Measurements from ENCODE around the gene FEZF1.

The FEZF1 gene

DNA sequence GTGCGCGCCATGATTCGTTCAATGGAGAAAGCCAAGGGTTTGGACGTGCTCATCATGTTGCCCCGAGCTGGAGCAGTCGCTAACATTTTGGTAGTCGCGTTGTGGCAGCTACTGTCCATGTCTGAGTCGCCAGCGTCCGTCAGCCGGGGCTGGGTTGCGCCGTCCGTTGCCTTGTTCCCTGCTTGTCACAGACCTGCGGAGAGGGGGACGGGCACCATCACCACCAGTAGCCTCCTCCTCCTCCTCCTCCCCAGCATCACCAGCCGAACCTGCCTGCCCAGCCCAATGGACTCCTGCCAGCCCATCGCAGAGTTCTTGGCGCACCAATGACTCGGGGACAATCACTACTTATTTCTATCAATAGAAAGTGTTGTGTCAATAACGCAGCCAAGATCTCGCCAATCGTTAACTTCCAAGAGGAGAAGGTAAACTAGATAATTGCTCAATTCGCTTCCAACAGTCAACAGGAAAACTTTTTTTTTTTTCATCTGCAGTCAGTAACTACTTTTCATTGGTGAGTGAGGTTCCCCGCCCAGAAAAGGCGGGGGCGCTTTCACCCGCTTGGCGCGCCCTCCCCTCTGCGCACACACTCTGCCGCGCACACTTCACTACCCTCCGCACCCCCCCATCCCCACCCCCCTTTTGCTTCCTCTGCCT lies at the start of gene FEZF1:
TSS of gene FEZF1 (minus strand) at position 432 of the 657 bp plus-strand sequence. CDS start at position 119, 313 bp downstream.
- Mint-ChIP-seq H3K9me3 (peaks cover under 1% of the 10 kb centered on the region), H3K4me3 (no peak within 1 kb of the TSS), H3K27ac (no peak within 1 kb of the TSS), H3K27me3 (peaks cover 83% of the 10 kb centered on the region), H3K4me1 (ENCODE audit: low read depth) (no peaks in the 10 kb centered on the region), H3K36me3 (ENCODE audit: low read depth) (peaks cover 13% of the 10 kb centered on the region)

DNA sequence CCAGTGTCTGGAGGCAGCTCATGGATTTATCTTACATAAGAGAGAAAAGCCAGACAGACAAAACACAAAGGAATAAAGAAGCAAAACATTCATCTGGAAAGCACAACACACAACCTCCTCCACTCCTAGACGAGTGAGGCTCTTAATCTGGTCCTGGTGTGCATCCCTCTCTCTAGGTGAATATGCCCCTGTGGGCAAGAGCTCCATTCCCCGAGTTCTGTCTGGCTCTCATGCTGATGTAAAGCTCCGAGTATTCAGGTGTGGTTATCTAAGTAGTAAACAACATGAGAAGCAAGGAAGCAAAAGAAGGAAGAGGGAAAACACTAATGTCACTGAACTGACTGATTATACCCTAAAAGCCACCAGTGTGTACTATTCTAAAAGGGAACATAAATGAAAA lies 47.9 kb upstream of the FEZF1 start:
- H3K4me3 Mint-ChIP-seq, result no peak overlapping the region
- peaks cover 7% of the 10 kb centered on the region for H3K9me3 Mint-ChIP-seq
- H3K36me3 Mint-ChIP-seq (ENCODE audit: low read depth), result no peaks in the 10 kb centered on the region
- H3K27me3 Mint-ChIP-seq, result no peaks in the 10 kb centered on the region
- no peak overlapping the region for H3K27ac Mint-ChIP-seq
- H3K4me1 Mint-ChIP-seq (ENCODE audit: low read depth), result no peaks in the 10 kb centered on the region

DNA sequence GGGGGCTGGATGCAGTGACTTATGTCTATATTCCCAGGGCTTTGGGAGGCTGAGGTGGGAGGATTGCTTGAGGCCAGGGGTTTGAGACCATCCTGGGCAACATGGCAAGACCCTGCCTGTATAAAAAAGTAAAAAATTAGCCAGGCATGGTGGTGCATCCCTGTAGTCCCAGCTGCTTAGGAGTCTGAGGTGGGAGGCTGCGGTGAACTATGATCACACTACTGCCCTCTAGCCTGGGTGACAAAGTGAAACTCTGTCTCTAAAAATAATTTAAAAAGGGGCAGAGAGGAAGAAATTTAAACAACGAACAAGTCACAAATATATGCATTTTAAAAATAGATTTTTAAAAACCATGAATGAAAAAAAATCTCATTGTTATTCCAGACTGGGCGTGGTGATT lies 46.2 kb upstream of the FEZF1 start:
- Mint-ChIP-seq H3K27ac (no peak overlapping the region), H3K27me3 (no peaks in the 10 kb centered on the region), H3K9me3 (peaks cover 3% of the 10 kb centered on the region), H3K4me3 (no peak overlapping the region), H3K36me3 (ENCODE audit: low read depth) (no peaks in the 10 kb centered on the region), H3K4me1 (ENCODE audit: low read depth) (no peaks in the 10 kb centered on the region)

DNA sequence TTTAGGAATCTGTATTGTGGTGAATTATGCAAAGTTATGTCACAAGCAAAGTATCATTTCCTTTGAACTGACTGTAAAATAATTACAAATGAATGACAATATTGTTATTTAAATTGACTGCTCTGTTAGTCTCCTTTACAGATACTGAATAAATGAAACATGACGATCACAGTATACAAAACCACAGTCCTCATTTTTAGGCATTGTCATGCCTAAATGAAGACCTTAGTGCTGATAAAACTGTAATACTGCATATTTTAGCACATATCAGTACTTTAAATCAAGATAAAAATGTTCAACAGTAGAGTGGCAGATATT lies 39.7 kb upstream of the FEZF1 start:
- no peaks in the 10 kb centered on the region for H3K4me1 Mint-ChIP-seq (ENCODE audit: low read depth)
- no peak overlapping the region for H3K27ac Mint-ChIP-seq
- H3K4me3 Mint-ChIP-seq, result no peak overlapping the region
- H3K9me3 Mint-ChIP-seq, result peaks cover 3% of the 10 kb centered on the region
- no peaks in the 10 kb centered on the region for H3K36me3 Mint-ChIP-seq (ENCODE audit: low read depth)
- no peaks in the 10 kb centered on the region for H3K27me3 Mint-ChIP-seq

DNA sequence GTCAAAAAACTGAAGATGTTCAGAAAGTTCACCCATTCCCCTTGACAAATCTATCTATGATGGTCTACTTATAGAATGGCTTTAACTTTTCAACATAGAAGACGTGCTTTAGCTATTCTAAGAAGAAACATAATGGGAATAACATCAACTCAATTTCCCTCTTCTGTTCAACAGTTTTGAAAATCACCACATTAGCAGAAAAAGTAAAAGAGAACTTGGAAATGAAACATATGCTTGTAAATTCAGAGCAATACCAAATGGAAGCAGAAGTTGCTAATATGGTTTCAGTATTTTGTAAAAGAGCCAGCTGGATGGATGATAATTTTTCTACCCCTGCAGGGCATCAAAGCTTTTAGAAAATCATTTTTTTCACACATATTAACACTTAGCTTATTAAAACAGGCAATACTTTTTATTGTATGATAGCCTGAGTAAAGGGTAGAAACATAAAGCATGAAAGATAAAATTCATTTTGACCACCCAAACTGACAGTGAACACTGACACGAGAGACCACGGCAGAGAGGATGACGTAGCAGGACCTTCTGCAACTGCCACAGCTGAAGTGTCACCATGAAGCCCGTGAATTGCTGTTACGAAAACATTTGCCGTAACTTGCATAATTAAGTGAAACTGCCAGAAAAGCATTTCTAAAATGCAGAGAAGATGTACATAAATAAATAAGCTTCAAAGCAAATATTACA lies 39.2 kb upstream of the FEZF1 start:
- Mint-ChIP-seq H3K27me3 (no peaks in the 10 kb centered on the region), H3K4me1 (ENCODE audit: low read depth) (no peaks in the 10 kb centered on the region), H3K9me3 (peaks cover 3% of the 10 kb centered on the region), H3K27ac (no peak overlapping the region), H3K4me3 (no peak overlapping the region), H3K36me3 (ENCODE audit: low read depth) (no peaks in the 10 kb centered on the region)

DNA sequence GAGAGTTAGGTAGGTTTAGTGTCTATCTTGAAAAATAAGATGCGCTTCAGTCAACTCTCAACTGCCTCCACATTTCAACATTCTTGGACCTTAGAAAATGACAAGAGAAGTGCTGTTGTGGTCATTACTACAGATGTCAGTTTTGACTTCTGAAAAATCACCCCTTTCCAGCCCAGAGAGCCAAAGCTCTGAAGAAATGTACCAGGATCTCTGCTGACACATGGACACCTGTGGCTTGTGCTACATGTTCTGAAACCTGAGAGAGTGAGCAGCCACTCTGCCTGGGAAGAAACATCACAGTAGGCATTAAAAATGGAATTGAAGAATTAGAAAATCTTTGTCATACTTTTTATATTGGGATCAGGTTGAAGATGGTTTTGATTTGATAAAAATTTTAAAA lies 35.9 kb upstream of the FEZF1 start:
- Mint-ChIP-seq H3K4me3 (no peak overlapping the region), H3K9me3 (peaks cover 3% of the 10 kb centered on the region), H3K27me3 (no peaks in the 10 kb centered on the region), H3K4me1 (ENCODE audit: low read depth) (no peaks in the 10 kb centered on the region), H3K27ac (no peak overlapping the region), H3K36me3 (ENCODE audit: low read depth) (no peaks in the 10 kb centered on the region)

DNA sequence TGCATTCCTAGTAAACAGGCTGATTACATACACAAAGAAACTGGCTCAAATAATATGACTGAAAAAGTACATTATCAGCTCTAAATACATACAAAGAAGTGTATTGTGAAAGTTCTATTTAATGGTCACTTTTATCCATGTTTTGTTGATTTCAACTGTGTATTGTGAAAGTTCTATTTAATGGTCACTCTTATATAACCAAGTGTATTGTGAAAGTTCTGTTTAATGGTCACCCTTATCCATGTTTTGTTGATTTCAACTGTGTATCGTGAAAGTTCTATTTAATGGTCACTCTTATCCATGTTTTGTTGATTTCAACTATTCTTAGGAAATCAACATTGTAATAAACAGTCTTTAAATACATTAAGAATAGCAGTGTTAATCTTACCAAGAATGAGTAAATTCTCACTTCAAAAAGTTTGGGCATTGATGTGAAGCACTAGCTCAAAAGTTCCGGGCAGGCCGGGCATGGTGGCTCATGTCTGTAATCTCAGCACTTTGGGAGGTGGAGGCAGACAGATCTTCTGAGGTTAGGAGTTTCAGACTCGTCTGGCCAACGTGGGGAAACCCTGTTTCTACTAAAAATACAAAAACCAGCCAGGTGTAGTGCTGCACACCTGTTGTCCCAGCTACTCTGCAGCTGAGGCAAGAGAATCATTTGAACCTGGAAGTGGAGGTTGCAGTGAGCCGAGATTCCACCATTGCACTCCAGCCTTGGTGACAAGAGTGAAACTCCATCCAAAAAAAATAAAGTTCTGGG lies 34.8 kb upstream of the FEZF1 start:
- Mint-ChIP-seq H3K9me3 (peaks cover 1% of the 10 kb centered on the region), H3K27ac (no peak overlapping the region), H3K4me1 (ENCODE audit: low read depth) (no peaks in the 10 kb centered on the region), H3K36me3 (ENCODE audit: low read depth) (no peaks in the 10 kb centered on the region), H3K4me3 (no peak overlapping the region), H3K27me3 (no peaks in the 10 kb centered on the region)

DNA sequence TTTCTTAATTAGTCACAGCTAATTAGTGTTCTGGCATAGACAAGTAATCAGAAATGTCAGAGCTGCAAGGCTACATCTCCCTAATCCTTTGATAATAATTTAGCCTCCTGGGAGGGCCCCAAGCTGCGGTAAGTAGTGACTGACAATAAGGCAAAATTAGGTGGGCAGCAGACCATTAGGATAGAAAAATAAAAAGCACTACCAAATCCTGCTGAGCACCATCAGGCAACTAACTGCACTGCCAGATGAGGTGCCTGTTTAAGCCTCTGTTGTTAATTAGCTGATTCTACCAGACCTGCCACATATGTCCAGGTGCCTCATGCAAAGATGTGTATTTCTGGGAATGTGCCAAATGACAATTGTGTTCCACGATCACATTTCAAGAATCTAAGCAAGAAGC lies 32.5 kb upstream of the FEZF1 start:
- no peak overlapping the region for H3K27ac Mint-ChIP-seq
- no peaks in the 10 kb centered on the region for H3K36me3 Mint-ChIP-seq (ENCODE audit: low read depth)
- H3K4me1 Mint-ChIP-seq (ENCODE audit: low read depth), result no peaks in the 10 kb centered on the region
- no peaks in the 10 kb centered on the region for H3K27me3 Mint-ChIP-seq
- H3K4me3 Mint-ChIP-seq, result no peak overlapping the region
- no peaks in the 10 kb centered on the region for H3K9me3 Mint-ChIP-seq

DNA sequence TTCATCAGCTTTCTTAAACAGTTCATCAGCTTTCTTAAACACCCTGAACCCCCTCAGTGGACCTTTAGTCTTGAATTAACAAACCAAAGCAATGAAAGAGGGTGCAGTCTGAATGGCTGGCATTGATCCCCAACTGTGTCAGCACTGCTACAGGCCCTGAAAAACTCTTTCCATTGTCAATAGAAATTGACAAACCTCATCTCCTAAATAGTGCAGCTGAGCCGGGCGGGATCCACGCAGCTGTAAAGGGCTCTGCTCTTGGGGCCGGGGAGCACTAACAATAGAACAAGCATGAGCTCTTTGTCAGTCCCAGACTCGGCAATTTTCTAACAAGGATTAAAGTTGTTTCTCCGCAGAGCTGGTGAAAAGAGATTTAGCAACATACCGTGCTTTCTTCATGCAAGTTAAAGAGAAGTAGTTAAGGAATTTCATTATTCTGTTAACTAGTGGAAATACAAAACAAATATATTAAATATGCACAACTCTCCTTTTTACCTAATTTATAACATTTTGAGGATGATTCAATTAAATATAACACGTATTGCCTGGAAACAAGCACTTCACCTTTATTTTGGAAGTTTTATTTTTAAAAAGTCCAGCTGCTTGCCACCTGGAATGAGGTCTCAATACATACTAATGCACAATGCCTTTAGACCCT lies 24.7 kb upstream of the FEZF1 start:
- Mint-ChIP-seq H3K4me1 (ENCODE audit: low read depth) (no peaks in the 10 kb centered on the region), H3K36me3 (ENCODE audit: low read depth) (no peaks in the 10 kb centered on the region), H3K27ac (no peak overlapping the region), H3K27me3 (no peaks in the 10 kb centered on the region), H3K4me3 (no peak overlapping the region), H3K9me3 (no peaks in the 10 kb centered on the region)

DNA sequence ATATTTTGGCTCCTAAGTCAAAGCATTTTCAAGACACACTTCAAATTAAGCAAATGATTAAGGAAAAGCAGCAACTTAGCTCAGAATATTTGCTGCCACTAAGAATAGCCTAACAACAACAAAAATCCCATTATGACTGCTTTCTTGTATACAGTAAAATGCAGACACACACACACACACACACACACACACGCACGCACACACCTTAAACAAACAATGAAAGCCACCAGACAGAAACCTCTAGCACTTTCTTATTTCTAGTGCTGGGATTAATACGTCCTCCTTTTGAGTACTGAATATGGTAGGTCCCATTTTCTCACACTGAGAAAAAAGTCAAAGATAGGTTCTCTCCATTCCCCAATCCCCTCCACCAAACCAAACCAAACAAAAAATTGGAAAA lies 23.4 kb upstream of the FEZF1 start:
- no peaks in the 10 kb centered on the region for H3K27me3 Mint-ChIP-seq
- no peaks in the 10 kb centered on the region for H3K9me3 Mint-ChIP-seq
- H3K4me3 Mint-ChIP-seq, result no peak overlapping the region
- H3K4me1 Mint-ChIP-seq (ENCODE audit: low read depth), result no peaks in the 10 kb centered on the region
- no peaks in the 10 kb centered on the region for H3K36me3 Mint-ChIP-seq (ENCODE audit: low read depth)
- no peak overlapping the region for H3K27ac Mint-ChIP-seq

DNA sequence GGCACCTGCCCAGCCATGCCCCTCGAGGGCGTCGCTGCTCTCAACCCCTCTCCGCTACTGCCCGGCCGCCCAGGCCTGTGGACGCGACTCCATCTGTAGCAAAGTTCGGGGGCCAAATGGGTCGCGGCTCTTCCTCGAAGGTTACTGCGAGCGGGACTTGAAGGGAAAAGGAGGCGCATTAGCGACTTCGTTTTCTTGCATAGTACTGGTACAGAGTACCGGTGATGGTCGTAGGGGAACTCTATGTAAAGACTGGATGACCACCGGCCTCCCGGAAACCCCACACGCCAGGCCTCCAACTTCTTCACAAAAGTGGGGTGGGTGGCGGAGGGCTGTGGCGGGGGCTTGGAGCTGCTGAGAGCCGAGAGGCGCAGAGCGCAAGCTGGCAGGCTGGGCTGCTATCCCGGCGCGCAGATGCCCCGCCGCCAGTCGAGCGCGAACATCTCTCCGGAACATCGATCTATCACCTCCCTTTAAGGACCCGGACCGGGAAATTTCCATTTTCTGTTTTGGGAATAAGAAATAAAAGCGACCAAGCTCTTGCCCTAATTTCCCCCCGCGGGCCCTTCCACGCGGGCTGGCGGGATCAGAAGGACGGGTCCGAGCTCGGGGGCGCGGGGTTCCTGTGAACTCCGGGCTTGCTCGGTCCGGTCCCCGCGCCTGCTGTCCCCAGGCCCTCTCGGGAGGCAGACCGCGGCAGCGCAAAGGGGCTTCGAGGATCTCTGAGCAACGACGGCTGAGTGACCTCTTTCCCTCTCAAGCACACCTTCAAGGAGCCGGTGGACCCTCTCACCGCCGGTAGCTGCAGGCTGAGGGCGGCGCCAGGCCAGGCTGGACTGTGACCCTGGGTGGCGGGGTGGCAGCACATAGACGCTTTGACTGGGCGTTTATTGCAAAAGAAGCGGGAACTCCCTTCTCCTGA lies 12.2 kb upstream of the FEZF1 start:
- H3K27ac Mint-ChIP-seq, result no peak overlapping the region
- peaks cover 63% of the 10 kb centered on the region for H3K27me3 Mint-ChIP-seq
- no peaks in the 10 kb centered on the region for H3K4me1 Mint-ChIP-seq (ENCODE audit: low read depth)
- H3K9me3 Mint-ChIP-seq, result peaks cover 10% of the 10 kb centered on the region
- H3K4me3 Mint-ChIP-seq, result no peak overlapping the region
- no peaks in the 10 kb centered on the region for H3K36me3 Mint-ChIP-seq (ENCODE audit: low read depth)

DNA sequence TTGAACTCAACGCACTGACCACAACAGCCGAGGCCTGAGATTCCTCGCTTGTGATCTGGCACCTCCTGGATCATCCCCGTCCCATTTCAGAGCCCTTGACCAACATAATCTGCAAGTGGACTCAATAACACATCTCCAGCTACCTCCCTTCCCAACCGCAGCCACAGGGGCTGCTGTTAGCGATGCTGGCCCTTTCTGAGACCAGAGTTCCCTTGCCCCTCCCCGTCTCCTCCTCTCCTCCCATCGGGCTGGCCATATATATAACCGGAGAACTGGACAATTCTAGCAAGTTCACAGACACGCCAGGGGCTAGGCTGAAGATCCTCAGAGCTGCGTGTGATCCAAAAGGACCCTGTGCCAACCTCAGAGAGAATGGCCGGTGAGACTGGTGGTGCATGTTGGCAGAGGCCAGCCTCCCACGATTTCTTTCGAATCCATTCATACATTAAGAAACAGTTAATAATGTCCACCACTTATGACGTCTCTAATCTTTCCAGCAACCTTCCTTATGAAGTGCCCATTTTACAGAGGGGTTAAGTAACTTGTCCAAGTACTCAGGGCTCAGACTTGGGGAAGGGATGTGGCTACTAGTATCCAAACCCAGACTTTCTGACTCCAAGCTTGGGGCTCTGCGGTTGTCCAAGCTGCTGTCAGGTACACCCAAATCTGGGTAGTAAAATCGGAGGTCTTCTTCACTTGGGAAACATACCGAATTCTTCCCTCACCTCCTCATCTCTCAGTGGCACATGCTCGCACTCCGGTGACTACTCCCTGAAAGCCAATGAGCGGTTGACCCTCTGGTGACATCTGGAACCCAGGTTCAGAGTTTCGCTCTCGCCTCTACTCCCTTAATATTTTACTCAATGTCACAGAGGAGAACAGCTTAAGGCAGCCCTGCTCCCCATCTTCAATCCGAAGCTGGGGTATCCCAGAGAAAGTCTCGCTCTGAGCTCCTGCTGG lies 11.2 kb upstream of the FEZF1 start:
- Mint-ChIP-seq H3K36me3 (ENCODE audit: low read depth) (no peaks in the 10 kb centered on the region), H3K4me3 (no peak overlapping the region), H3K27me3 (peaks cover 71% of the 10 kb centered on the region), H3K4me1 (ENCODE audit: low read depth) (peaks cover 6% of the 10 kb centered on the region), H3K9me3 (peaks cover 10% of the 10 kb centered on the region), H3K27ac (no peak overlapping the region)

DNA sequence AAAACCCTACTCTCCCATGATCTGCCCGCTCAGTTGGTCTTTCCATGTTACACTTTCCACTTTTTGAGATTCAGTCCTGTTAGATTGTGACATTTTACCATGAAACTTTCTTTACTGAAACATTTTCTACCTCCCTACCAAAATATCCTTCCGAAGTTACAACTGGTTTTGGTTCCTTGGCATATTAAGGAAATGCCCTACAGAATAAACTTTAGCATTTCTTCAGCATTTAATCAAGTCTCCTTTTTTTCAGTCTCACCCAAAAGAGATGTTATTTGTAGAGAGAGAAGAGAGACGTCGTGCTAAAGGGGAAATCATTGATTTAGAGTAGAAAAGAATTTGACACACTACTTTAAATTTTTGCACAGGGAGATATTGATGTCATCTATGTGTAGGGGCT lies 9.7 kb upstream of the FEZF1 start:
- peaks cover 77% of the 10 kb centered on the region for H3K27me3 Mint-ChIP-seq
- H3K36me3 Mint-ChIP-seq (ENCODE audit: low read depth), result no peaks in the 10 kb centered on the region
- no peak overlapping the region for H3K4me3 Mint-ChIP-seq
- H3K9me3 Mint-ChIP-seq, result peaks cover 10% of the 10 kb centered on the region
- H3K27ac Mint-ChIP-seq, result no peak overlapping the region
- peaks cover 10% of the 10 kb centered on the region for H3K4me1 Mint-ChIP-seq (ENCODE audit: low read depth)
